ENCODE data around the gene RAB33A.

GRCh38 chrX:130172127-130172845, 524 bp downstream of the RAB33A start:
- TF ChIP-seq SUZ12 (IDR thresholded peaks at IDR 0.05), result no peak
- no peak for TF ChIP-seq NFRKB (IDR thresholded peaks at IDR 0.05)
- no peak for TF ChIP-seq FOXM1 (IDR thresholded peaks at IDR 0.05; ENCODE audit: borderline replicate concordance)
- TF ChIP-seq, protein P1, sequence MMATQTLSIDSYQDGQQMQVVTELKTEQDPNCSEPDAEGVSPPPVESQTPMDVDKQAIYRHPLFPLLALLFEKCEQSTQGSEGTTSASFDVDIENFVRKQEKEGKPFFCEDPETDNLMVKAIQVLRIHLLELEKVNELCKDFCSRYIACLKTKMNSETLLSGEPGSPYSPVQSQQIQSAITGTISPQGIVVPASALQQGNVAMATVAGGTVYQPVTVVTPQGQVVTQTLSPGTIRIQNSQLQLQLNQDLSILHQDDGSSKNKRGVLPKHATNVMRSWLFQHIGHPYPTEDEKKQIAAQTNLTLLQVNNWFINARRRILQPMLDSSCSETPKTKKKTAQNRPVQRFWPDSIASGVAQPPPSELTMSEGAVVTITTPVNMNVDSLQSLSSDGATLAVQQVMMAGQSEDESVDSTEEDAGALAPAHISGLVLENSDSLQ (IDR thresholded peaks at IDR 0.05), result no peak
- no peak for TF ChIP-seq TARDBP (IDR thresholded peaks at IDR 0.05)
- TF ChIP-seq FOXA1 (IDR thresholded peaks at IDR 0.05), result no peak
- TF ChIP-seq BHLHE40 (IDR thresholded peaks at IDR 0.05; ENCODE audit: borderline replicate concordance), result no peak
- no peak for TF ChIP-seq FOXK2 (IDR thresholded peaks at IDR 0.05)
- TF ChIP-seq ARNT (IDR thresholded peaks at IDR 0.05), result no peak
- no peak for TF ChIP-seq SP1 (IDR thresholded peaks at IDR 0.05)
- TF ChIP-seq LEF1 (IDR thresholded peaks at IDR 0.05; ENCODE audit: borderline replicate concordance), result no peak
- no peak for TF ChIP-seq HDGF (IDR thresholded peaks at IDR 0.05; ENCODE audit: borderline replicate concordance)
- TF ChIP-seq CTBP1 (IDR thresholded peaks at IDR 0.05; ENCODE audit: borderline replicate concordance), result no peak
- TF ChIP-seq ELF4 (IDR thresholded peaks at IDR 0.05), result no peak

Measured in HEK293T (cell line).